Activated CD4-positive, alpha-beta memory T cell treated with anti-CD3 and anti-CD28 coated beads, Interleukin-2, amount 10 ng/mL, durations not matched to agents 7 days and 5 days (primary cell): ENCODE results near the gene MAP3K3. TPM values are rescaled to one million over a fixed set of nuclear protein-coding genes. Genes with fewer than 3 reads are reported as not detected.

Source experiments
- CTCF ChIA-PET: fragments of 350-600 bp; sonication (Branson Sonifier 250); formaldehyde crosslinking; loops from one replicate; lab custom pipeline; 2021; ENCODE audit warnings: antibody characterized with exemption, inconsistent platforms; lab: Charles Lee
- POLR2A ChIA-PET: fragments of 350-600 bp; sonication (Branson Sonifier 250); formaldehyde crosslinking; loops from one replicate; lab custom pipeline; 2021; ENCODE audit warnings: antibody characterized with exemption; lab: Charles Lee
- DNase-seq: peaks from one replicate; pipeline ENCODE4 v3.0.0-alpha.2; 2020
- H3K27ac Mint-ChIP-seq: one replicate; pipeline ENCODE4 v1.8.0; 2021; ENCODE audit warnings: mild to moderate bottlenecking, mixed read lengths
- H3K27me3 Mint-ChIP-seq: one replicate; pipeline ENCODE4 v1.8.0; 2021; ENCODE audit warnings: mixed read lengths
- H3K36me3 Mint-ChIP-seq: one replicate; pipeline ENCODE4 v1.8.0; 2021; ENCODE audit warnings: low read depth, mixed read lengths
- H3K4me1 Mint-ChIP-seq: one replicate; pipeline ENCODE4 v1.8.0; 2021; ENCODE audit warnings: mixed read lengths
- H3K4me3 Mint-ChIP-seq: one replicate; pipeline ENCODE4 v1.8.0; 2021; ENCODE audit warnings: mild to moderate bottlenecking, mixed read lengths
- H3K9me3 Mint-ChIP-seq: one replicate; pipeline ENCODE4 v1.8.0; 2021; ENCODE audit warnings: mixed read lengths
- total RNA-seq, 2 experiments: library from RNA; stranded (reverse); gene quantifications; one replicate each; pipeline ENCODE4 v1.2.3, GENCODE V29; 2021

The MAP3K3 gene
- total RNA-seq, 2 experiments from 2014 or later = 46.5 to 47.8 TPM

- H3K4me1 Mint-ChIP-seq = peaks cover 38% of the 10 kb centered on the region
- no peak overlapping the region for H3K27ac Mint-ChIP-seq
- no peaks in the 10 kb centered on the region for H3K9me3 Mint-ChIP-seq
- peaks cover 6% of the 10 kb centered on the region for H3K36me3 Mint-ChIP-seq
- POLR2A ChIA-PET = interaction anchor here (0.9 to 5.6 kb wide), 9 partner anchors 9 to 185 kb away, joined by 3 to 44 read pairs (median 12); partner anchors contain the start of genes CCDC47, DCAF7, DDX42 and LIMD2
- H3K27me3 Mint-ChIP-seq = no peaks in the 10 kb centered on the region
- peak overlapping the region; percentile 99 for H3K4me3 Mint-ChIP-seq
- CTCF ChIA-PET = interaction anchor here (0.6 to 1.1 kb wide), 3 partner anchors 12 to 198 kb away, joined by 3 to 5 read pairs (median 5); no protein-coding TSS in a partner anchor
- DNase-seq = no peak
These were observed 1.7 kb downstream of the MAP3K3 start for GRCh38 chr17:63623786-63624530.

- Mint-ChIP-seq H3K4me1 (peaks cover 38% of the 10 kb centered on the region), H3K27ac (no peak overlapping the region), H3K27me3 (no peaks in the 10 kb centered on the region), H3K36me3 (peaks cover 6% of the 10 kb centered on the region), H3K4me3 (peak overlapping the region; percentile 14), H3K9me3 (no peaks in the 10 kb centered on the region)
- ChIA-PET CTCF (interaction anchor here (1.1 kb wide), 2 partner anchors 12 to 199 kb away, joined by 3 to 5 read pairs; no protein-coding TSS in a partner anchor), POLR2A (interaction anchor here (3.1 to 5.6 kb wide), 2 partner anchors 73 to 185 kb away, joined by 12 to 44 read pairs; no protein-coding TSS in a partner anchor)
- DNase-seq = no peak
These were observed 2.3 kb downstream of the MAP3K3 start for GRCh38 chr17:63624531-63624880.

- Mint-ChIP-seq H3K36me3 (peaks cover 6% of the 10 kb centered on the region), H3K9me3 (no peaks in the 10 kb centered on the region), H3K4me1 (peaks cover 29% of the 10 kb centered on the region), H3K27me3 (no peaks in the 10 kb centered on the region), H3K27ac (no peak overlapping the region), H3K4me3 (no peak overlapping the region)
- DNase-seq = no peak
- ChIA-PET POLR2A (interaction anchor here (0.8 to 0.9 kb wide), 2 partner anchors 18 to 148 kb away, joined by 3 to 4 read pairs; no protein-coding TSS in a partner anchor), CTCF (interaction anchor here (0.6 to 2.1 kb wide), 5 partner anchors 12 to 222 kb away, joined by 3 to 9 read pairs (median 5); no protein-coding TSS in a partner anchor)
These were observed 4.4 kb downstream of the MAP3K3 start for GRCh38 chr17:63626551-63627180.

- Mint-ChIP-seq H3K27me3 (no peaks in the 10 kb centered on the region), H3K4me3 (no peak overlapping the region), H3K36me3 (peaks cover 14% of the 10 kb centered on the region), H3K27ac (no peak overlapping the region), H3K9me3 (no peaks in the 10 kb centered on the region), H3K4me1 (peaks cover 27% of the 10 kb centered on the region)
- ChIA-PET CTCF (interaction anchor here (1.0 kb wide), 1 partner anchor 18 kb away, joined by 5 read pairs; no protein-coding TSS in a partner anchor), POLR2A (no interaction called here)
- no peak for DNase-seq
These were observed 7.4 kb downstream of the MAP3K3 start for GRCh38 chr17:63629627-63630026.

- no peaks in the 10 kb centered on the region for H3K9me3 Mint-ChIP-seq
- H3K27ac Mint-ChIP-seq = no peak overlapping the region
- H3K36me3 Mint-ChIP-seq = peaks cover 22% of the 10 kb centered on the region
- H3K4me3 Mint-ChIP-seq = no peak overlapping the region
- no peaks in the 10 kb centered on the region for H3K27me3 Mint-ChIP-seq
- peaks cover 23% of the 10 kb centered on the region for H3K4me1 Mint-ChIP-seq
- ChIA-PET POLR2A (interaction anchor here (1.1 to 3.1 kb wide), 2 partner anchors 9 kb away, joined by 3 to 12 read pairs; partner anchors contain the start of gene MAP3K3), CTCF (interaction anchor here (0.7 kb wide), 1 partner anchor 235 kb away, joined by 3 read pairs; no protein-coding TSS in a partner anchor)
- DNase-seq = no peak
These were observed 8.8 kb downstream of the MAP3K3 start for GRCh38 chr17:63631062-63631461.

- H3K9me3 Mint-ChIP-seq = no peaks in the 10 kb centered on the region
- no peak overlapping the region for H3K4me3 Mint-ChIP-seq
- peaks cover 27% of the 10 kb centered on the region for H3K36me3 Mint-ChIP-seq
- ChIA-PET POLR2A (interaction anchor here (3.1 kb wide), 1 partner anchor 9 kb away, joined by 12 read pairs; the partner anchor contains the start of gene MAP3K3), CTCF (no interaction called here)
- peaks cover 19% of the 10 kb centered on the region for H3K4me1 Mint-ChIP-seq
- no peak for DNase-seq
- no peak overlapping the region for H3K27ac Mint-ChIP-seq
- no peaks in the 10 kb centered on the region for H3K27me3 Mint-ChIP-seq
These were observed 9.4 kb downstream of the MAP3K3 start for GRCh38 chr17:63631626-63632025.

- no peak overlapping the region for H3K4me3 Mint-ChIP-seq
- POLR2A ChIA-PET = interaction anchor here (3.1 kb wide), 1 partner anchor 11 kb away, joined by 12 read pairs; the partner anchor contains the start of gene MAP3K3
- no peak for DNase-seq
- H3K27ac Mint-ChIP-seq = no peak overlapping the region
- H3K9me3 Mint-ChIP-seq = no peaks in the 10 kb centered on the region
- peaks cover 34% of the 10 kb centered on the region for H3K36me3 Mint-ChIP-seq
- CTCF ChIA-PET = no interaction called here
- no peaks in the 10 kb centered on the region for H3K27me3 Mint-ChIP-seq
- H3K4me1 Mint-ChIP-seq = peaks cover 14% of the 10 kb centered on the region
These were observed 11.5 kb downstream of the MAP3K3 start for GRCh38 chr17:63633742-63634141.

- Mint-ChIP-seq H3K9me3 (no peaks in the 10 kb centered on the region), H3K27ac (peak overlapping the region; percentile 1), H3K4me3 (no peak overlapping the region), H3K36me3 (peaks cover 36% of the 10 kb centered on the region), H3K27me3 (no peaks in the 10 kb centered on the region), H3K4me1 (peaks cover 16% of the 10 kb centered on the region)
- CTCF ChIA-PET = interaction anchor here (1.3 to 1.6 kb wide), 2 partner anchors 10 to 12 kb away, joined by 3 to 5 read pairs; partner anchors contain the start of gene MAP3K3
- POLR2A ChIA-PET = interaction anchor here (3.1 kb wide), 1 partner anchor 12 kb away, joined by 12 read pairs; the partner anchor contains the start of gene MAP3K3
- DNase-seq = no peak
These were observed 11.9 kb downstream of the MAP3K3 start for GRCh38 chr17:63634163-63634562.

- peaks cover 38% of the 10 kb centered on the region for H3K36me3 Mint-ChIP-seq
- no peaks in the 10 kb centered on the region for H3K9me3 Mint-ChIP-seq
These were observed 12.6 kb downstream of the MAP3K3 start for GRCh38 chr17:63634816-63635215.

GRCh38 chr17:63635290-63635689 lies 13.1 kb downstream of the MAP3K3 start:
- CTCF ChIA-PET = interaction anchor here (0.6 to 1.6 kb wide), 5 partner anchors 8 to 1514 kb away, joined by 3 to 5 read pairs (median 3); partner anchors contain the start of gene MAP3K3

More at GRCh38 chr17:63634816-63635215, 12.6 kb downstream of the MAP3K3 start:
- CTCF ChIA-PET = interaction anchor here (1.3 to 1.6 kb wide), 3 partner anchors 9 to 75 kb away, joined by 3 to 5 read pairs (median 3); partner anchors contain the start of gene MAP3K3
- peaks cover 17% of the 10 kb centered on the region for H3K4me1 Mint-ChIP-seq
- no peaks in the 10 kb centered on the region for H3K27me3 Mint-ChIP-seq
- POLR2A ChIA-PET = interaction anchor here (0.6 to 2.3 kb wide), 2 partner anchors 13 to 418 kb away, joined by 3 to 7 read pairs; partner anchors contain the start of gene MAP3K3
- H3K4me3 Mint-ChIP-seq = no peak overlapping the region
- no peak overlapping the region for H3K27ac Mint-ChIP-seq
- no peak for DNase-seq

GRCh38 chr17:63635787-63636186 lies 13.6 kb downstream of the MAP3K3 start:
- CTCF ChIA-PET = interaction anchor here (0.6 to 1.6 kb wide), 4 partner anchors 14 to 1513 kb away, joined by 3 to 5 read pairs (median 4); partner anchors contain the start of gene MAP3K3
- no peaks in the 10 kb centered on the region for H3K9me3 Mint-ChIP-seq
- H3K4me1 Mint-ChIP-seq = peaks cover 17% of the 10 kb centered on the region
- H3K36me3 Mint-ChIP-seq = peaks cover 38% of the 10 kb centered on the region
- DNase-seq = no peak
- H3K27ac Mint-ChIP-seq = no peak overlapping the region
- no peaks in the 10 kb centered on the region for H3K27me3 Mint-ChIP-seq
- no peak overlapping the region for H3K4me3 Mint-ChIP-seq
- POLR2A ChIA-PET = interaction anchor here (2.3 kb wide), 1 partner anchor 14 kb away, joined by 7 read pairs; the partner anchor contains the start of gene MAP3K3

More at GRCh38 chr17:63635290-63635689, 13.1 kb downstream of the MAP3K3 start:
- Mint-ChIP-seq H3K27ac (no peak overlapping the region), H3K9me3 (no peaks in the 10 kb centered on the region), H3K4me3 (no peak overlapping the region), H3K36me3 (peaks cover 38% of the 10 kb centered on the region), H3K27me3 (no peaks in the 10 kb centered on the region), H3K4me1 (peaks cover 17% of the 10 kb centered on the region)
- no peak for DNase-seq
- POLR2A ChIA-PET = interaction anchor here (0.6 to 2.3 kb wide), 2 partner anchors 13 to 417 kb away, joined by 3 to 7 read pairs; partner anchors contain the start of gene MAP3K3

- H3K27me3 Mint-ChIP-seq = no peaks in the 10 kb centered on the region
- no peak overlapping the region for H3K4me3 Mint-ChIP-seq
- POLR2A ChIA-PET = no interaction called here
- DNase-seq = no peak
- peaks cover 7% of the 10 kb centered on the region for H3K4me1 Mint-ChIP-seq
- peak overlapping the region; percentile 16 for H3K27ac Mint-ChIP-seq
- H3K36me3 Mint-ChIP-seq = peaks cover 29% of the 10 kb centered on the region
- CTCF ChIA-PET = no interaction called here
- no peaks in the 10 kb centered on the region for H3K9me3 Mint-ChIP-seq
These were observed 16.9 kb downstream of the MAP3K3 start for GRCh38 chr17:63639125-63639524.
